Measurements from ENCODE around the gene REV3L.
A peak's percentile ranks its signal among the peaks of the same experiment; 100 is the strongest.
"Not testable (repeated sequence)": the region's sequence is repeated elsewhere in the genome, so short reads cannot be mapped to it uniquely, and the experiment has no call there.

REV3L gene

DNA sequence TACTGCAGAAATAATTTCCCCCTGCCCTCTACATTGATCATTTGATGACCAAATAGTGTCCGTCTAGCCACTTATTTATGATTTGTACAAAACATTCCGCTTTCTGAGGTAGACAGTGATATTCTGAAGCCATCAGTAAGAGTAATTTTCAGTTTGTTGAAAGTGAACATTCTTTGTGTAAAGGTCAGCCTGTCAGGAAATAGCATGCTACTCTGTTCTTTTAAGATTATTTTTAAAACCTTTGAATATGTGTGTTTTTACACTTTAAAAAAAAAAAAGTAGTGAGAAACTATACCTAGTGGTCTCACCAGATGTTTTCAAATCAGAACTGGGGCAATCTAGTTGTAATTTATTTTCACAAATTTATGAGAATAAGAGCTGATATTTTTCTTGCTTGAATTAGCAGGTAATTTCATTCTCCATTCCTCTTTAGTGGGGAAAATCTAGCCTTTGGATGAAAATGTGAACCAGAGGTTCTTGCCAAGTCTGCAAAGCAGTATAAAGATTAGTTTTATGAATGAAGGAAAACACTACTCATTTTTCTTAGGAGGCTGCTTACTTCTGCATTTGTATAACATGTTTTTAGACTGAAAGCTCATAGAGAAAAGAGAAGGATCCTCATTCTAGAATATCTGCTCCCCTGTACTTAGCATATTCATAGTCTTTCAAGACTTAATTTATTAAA, 12.1 kb upstream of the REV3L start:
- no peak for DNase-seq (ENCODE audit: low spot score)

DNA sequence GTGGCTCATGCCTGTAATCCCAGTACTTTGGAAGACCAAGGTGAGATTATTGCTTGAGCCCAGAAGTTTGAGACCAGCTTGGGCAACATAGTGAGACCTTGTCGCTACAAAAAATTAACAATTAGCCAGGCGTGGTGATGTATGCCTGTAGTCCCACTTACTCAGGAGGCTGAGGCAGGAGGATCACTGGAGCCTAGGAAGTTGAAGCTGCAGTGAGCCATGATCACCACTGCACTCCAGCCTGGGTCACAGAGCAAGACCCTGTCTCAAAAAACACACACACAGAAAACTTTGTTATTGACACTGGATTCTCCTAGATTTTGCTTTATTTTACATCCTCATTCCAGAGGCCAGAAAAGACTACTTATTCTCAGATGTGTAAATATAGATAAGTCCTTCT, 9.5 kb upstream of the REV3L start:
- no peak for DNase-seq (ENCODE audit: low spot score)

DNA sequence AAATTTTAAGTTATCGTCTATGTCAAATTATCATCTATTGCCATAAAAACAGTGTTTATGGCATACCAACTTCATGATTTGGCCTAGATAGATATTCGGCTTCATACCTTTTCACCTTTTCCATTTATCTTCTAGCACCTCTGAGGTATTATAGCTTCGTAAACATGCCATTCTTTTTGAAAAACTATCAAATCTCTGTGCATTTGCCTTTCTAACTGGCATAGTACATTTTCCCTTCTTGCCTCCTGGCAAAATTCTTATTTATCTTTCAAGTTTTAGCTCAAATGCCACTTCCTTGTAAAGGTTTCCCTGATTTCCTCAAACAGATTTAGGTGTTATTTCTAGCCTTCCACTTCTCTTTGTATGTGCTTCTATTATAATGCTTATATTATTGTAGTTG, 7.0 kb upstream of the REV3L start:
- DNase-seq (ENCODE audit: low spot score): no peak

DNA sequence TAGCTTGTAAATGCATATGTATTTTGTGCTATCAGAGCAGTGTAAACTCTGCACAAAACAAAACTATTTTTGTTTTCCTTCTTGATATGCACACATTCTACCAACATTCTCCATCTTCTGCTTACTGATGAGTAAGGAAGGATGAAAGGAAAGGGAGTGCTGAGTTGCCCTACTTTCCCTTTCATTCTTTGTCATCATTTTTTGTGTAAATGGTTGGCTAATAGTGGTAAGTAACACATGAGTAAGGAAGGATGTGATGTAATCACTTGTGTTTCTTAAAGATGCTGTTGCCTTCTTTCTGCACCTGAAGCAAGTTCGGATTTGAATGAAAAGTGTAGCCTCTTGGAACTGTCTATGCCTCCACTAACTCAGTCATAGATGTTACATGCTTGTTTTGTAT, 4.6 kb upstream of the REV3L start:
- peak; percentile 66 for DNase-seq (ENCODE audit: low spot score)

DNA sequence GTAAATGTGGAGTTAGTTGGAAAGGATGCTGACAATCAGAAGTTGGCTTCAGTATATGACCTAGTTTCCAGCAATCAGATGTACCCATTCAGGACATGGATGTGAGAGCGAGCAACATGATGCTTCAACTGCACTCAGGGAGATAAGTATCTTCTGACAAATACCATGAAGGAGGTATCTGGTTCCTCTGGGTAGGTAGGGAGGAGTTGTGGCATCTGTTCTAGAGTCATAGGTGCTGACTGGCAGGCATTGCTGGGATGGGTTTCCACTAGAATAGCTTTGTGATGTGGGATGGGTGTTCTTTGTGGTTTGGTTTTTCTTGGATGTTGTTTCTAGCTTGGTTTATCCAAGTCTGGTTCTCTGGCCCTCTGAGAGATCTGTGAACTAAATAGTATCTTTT, 3.9 kb upstream of the REV3L start:
- peak; percentile 17 for DNase-seq (ENCODE audit: low spot score)

DNA sequence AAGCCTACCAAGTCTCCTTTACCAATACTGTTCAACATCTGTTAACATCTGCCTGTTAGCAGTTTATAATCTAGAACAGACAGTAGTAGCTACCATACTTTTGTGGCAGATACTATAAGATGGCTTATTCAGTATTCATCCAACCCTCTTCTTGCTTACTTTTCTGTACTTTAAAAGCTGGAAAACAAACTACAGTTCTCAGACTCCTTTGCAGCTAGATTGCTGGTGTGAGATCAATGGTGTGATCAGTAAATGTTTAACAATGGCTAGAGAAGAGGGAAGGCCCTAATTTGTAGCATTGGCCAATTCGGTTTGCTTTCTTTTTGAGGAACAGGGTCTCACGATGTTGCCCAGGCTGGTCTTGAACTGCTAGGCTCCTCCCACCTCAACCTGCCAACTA, 3.5 kb upstream of the REV3L start:
- DNase-seq (ENCODE audit: low spot score): no peak

DNA sequence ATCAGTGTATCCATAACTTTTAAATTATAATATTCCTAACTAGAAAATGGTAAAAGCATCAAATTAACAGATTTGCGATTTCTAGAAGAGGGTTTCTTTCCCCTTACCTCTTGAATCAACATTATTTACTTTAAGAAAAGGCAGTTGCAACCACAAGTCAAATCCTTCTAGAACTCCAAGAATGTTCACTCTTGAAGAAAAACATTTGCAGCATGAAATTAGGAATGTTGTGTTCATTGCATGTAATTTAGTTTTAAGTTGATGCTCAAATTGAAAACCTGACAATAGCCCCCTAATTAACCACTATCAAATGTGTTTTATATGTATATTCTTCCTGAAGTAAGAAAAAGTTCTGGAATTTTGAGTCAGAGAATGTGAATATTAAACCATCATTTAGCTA, 2.3 kb upstream of the REV3L start:
- no peak for DNase-seq (ENCODE audit: low spot score)

DNA sequence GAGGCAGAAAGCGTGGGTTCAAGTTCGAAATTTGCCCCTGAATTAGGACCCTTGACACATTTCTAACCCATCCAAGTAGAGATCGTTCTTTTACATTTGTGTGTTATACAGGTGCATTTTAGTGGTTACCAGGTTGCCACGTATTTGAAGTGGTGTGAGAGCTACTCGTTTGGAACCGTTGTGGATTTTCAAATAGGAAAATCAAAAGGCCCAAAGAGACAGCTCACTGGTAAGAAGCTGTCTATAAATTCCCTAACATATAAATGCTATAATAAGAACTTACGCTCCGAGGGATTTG, 1.6 kb upstream of the REV3L start:
- DNase-seq (ENCODE audit: low spot score): peak; percentile 6

DNA sequence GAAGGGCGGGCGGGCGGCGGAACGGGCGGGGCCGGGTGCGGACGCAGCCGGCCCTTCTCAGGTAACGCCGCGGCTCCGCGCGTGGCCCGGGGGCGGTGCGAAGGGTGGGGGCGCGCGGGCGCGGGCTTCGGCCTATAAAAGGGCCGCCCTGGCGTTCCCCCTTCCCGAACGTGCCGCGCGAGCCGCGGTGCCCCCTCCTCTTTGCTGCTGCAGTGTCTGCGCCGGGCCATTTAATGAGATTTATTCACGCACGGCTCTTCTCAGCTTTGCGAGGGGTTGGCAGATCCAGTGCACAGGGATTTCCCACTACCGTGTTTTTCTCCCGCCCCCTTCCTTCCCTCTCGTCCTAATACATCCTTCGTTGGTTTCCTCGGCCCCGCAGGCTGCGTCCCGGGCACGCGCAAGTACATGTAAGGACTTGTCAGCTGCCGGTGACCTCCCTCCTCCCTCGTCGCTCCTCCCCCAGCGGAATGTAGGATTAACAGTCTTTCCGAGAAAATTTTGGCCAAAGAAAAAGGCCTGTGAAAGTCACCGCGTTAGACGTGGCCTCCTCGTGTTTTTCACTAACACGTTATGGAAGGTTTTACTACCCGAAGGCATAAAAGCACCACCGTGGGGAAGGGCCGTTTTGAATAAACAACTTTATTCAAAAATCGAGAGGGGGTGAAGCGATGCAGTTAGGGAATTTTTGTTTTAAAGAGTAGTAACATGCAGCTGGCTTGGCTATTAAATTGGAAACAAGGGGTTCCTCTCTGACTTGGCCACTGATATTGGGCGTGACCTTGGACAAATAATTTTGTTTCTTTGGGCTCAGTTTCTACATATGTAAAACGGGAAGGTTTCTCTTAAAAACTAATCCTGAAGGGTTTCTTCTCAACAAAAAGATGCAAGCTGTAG, 966 bp upstream of the REV3L start:
- peak; percentile 75 for DNase-seq (ENCODE audit: low spot score)

DNA sequence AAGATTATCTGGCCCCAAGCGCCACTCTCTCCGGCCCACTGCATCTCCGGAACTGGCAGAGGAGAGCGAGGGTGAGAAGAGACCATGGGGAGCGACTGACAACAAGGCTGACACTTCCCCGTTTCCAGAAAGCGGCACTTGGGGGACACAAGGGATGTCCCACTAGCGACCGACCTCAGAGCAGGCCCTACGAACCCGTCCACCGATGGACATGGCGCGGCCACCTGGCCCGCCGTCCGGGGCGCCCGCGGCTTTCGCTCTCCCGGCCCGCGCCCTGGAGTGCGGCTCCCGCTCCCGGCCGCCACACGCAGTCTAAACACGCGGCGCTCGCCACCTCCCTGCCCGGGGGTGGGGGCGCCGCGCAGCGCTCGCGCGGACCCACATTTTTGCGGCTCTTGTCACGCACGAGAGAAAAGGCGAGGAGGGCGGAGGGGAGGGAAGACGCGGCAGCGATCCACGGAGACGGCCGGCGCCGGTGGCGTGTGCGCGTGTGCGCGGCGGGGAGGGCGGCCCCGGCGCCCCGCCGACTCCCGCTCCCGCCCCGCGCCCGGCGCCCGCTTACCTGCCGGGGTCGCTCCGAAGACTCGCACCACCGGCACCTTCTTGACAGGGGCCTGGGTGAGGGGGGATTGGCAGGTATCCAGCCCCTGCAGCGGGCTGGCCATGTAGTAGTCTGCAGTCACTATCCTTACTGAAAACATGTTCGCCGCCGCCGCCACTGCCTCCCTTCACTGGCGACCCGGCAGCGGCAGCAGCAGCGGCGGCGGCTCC, 645 bp downstream of the REV3L start:
- peak; percentile 46 for DNase-seq (ENCODE audit: low spot score)

DNA sequence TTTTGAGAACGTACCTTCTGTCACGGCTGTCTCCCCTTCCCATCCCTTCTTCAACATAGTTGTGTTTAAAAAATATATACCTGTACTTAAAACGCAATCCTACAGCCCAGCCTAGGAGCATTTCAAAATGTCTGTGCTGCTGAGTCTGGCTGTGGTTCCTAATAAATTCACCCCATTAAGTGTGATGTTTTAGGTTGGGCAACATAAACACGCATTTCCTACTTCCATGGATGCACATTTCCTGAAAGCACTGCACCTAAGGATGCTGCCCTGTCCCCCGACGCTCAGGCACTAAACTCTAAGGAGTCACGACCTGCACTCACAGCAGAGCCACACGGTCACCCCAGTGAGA, 1.2 kb downstream of the REV3L start:
- DNase-seq (ENCODE audit: low spot score): no peak

DNA sequence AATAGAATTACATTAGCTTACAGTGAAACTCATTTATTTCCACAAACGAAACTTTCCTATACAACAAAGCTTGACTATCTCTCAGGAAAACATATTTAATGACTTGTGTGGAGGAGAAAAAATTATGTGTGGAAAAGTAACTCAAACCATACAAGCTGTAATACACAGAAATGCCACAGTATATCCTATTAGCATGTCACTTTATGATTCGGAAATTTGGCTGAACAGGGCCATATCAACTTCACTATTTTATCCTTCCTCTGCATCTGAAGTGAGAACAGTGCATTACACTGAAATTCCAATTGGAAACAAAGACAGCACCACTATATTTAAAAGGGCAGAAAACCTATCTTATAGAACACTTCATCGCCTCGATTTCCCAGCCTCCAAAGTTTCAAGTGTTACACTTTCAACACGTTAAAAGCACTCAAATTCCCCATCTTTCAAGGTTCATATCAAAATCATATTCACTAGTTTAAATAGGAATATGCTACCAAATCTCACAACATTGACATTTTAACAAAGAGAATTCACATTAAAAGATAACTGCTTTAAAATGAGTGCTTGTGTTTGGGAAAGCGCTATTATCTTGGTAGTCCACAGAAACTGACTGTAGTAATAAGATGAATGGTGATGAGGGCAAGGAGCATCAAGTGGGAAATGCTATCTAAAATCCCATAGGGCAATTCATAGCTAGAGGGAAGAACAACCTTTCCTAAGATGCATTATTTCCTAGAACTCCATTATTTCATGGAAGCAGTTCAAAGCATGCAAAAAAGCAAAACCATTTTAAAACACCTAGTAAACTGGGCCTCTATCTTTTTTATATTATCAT, 1.8 kb downstream of the REV3L start:
- DNase-seq (ENCODE audit: low spot score): no peak

DNA sequence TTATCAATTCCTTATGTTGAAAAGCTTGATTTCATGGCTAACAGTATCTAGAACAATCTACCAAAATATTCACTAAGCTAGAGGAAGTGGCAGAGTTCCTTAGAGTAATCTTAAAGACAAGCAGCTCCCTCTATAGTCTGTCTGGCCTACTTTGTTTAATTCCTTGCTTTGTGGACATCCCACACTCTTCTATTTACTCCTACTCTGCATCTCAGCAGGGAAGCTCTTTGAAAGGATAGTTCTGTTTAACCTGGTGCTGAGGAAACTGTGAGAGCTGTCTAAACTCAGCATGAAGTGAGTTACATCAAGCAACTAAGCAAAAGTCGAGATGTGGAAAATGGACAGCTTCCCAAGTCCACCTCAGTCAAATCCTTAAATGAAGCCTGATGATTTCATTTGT, 4.3 kb downstream of the REV3L start:
- peak; percentile 56 for DNase-seq (ENCODE audit: low spot score)

DNA sequence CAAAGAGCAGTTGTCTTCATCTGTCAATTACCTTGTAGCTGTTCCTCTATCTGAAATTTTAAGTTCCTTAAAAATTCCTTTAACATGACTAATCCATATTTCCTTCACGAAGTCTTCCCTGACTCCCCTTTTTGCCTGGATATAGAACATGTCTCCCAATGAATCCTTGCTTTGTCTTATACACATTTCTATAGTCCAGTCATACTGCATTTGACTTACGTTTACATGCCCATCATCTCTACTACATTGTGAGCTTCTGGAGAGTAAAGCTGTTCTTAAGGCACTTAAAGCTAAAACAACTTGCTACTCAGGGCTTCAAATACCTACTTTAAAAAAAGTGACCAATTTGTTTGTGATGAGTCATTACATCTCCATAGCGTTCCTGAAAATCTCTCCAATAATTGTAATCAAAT, 4.9 kb downstream of the REV3L start:
- DNase-seq (ENCODE audit: low spot score): no peak

DNA sequence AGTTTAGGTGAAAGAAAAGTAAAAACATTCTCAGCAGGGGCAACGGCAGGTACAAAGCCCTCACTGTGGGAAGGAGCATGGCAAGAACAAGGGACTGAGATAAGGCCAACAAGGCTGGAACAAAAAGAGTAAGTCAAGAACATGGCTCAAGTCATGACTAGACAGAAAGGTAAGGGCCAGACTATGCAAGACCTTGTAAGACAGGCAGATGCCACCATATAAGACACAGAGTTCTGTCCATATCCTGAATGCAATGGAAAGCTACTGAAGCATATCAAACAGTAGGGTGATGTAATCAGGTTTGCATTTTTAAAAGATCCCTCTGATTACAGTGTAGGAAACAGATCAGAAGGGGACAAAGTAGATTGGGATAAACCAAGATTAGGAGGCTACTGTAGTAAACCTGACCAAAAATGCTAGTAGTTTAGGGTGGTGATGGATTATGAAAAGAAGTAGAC, 5.5 kb downstream of the REV3L start:
- DNase-seq (ENCODE audit: low spot score): no peak

DNA sequence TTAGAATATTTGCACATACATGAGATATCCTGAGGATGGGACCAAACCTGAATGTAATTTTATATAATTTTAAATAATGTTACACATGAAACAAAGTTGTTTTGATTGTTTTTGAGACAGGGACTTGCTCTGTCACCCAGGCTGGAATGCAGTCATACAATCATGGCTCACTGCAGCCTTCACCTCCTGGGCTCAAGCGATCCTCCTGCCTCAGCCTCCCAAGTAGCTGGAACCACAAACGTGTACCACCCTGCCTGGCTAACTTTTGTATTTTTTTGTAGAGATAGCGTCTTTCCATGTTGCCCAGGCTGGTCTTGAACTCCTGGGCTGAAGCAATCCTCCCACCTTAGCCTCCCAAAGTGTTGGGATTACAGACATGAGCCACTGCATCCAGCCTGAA, 7.0 kb downstream of the REV3L start:
- not testable (repeated sequence) for DNase-seq (ENCODE audit: low spot score)

DNA sequence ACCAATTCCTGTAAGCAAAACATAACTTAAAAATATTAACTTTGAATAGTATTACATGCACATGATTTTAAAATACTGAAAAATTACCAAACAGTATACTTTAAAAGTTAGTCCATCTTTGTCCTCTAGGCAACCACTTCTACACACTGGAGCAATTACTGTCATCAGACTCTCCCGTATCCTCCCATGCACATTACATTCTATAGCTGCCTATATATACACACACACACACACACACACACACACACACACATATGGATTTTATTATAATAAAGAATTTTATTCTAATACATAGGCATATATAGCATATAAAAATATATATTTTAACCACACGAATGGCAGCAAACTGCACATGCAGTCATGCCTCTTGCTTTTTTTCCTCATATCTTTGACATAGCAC, 8.2 kb downstream of the REV3L start:
- no peak for DNase-seq (ENCODE audit: low spot score)

DNA sequence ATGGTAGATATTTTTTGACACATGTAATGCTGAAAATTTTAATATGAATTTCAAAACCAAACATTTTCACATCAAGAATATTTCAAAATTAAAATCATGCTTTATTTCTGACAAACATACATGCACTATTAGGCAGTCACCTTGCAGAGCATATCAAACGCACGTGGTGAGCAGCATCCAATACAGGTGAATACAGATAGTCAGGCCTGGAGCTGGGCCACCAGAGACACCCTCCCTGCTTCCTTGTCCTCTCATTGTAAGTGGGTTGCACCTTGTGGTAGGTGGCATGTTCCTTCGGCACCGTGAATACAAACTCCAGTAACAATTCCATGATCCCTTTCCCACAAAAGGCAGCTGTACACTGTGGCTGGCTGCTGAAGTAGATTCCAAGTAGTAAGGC, 8.9 kb downstream of the REV3L start:
- DNase-seq (ENCODE audit: low spot score): no peak

DNA sequence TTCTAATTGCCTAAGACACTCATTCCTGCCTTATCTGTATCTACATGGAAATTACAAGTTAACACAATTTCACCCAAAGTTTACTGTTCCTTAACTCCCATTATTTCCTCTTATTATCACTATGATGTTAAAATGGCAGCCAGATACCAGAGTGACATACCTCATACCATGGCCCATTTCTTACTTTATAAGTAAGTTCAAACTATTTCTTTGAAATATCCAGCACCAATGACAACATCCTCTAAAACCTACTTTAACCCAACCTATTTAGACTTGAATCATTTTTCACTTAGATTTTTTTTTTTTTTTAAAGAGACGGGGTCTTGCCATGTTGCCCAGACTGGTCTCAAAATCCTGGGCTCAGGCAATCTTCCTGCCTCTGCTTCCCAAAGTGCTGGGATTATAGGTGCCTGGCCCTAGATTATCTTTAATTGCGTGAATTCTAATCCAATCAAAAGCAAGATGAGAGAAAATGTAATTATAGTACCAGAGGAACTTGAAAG, 10.0 kb downstream of the REV3L start:
- DNase-seq (ENCODE audit: low spot score): no peak

DNA sequence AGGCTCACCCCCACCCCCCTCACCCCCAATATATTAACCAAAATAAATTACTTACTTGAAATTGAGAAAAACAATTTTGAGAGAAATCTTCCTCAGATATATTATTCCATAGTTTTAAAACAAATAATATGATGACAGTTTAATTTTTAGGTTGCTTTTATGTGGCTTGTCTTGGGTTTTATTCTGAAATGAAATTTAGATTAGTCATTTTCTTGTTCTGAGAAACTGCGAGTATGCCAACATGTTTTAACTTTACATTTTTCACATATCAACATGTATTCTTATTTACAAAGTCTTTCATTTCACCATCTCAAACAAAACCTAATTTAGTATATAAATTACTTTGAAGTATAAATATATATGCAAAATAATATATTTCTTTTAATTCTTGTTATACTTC, 11.1 kb downstream of the REV3L start:
- DNase-seq (ENCODE audit: low spot score): no peak

DNA sequence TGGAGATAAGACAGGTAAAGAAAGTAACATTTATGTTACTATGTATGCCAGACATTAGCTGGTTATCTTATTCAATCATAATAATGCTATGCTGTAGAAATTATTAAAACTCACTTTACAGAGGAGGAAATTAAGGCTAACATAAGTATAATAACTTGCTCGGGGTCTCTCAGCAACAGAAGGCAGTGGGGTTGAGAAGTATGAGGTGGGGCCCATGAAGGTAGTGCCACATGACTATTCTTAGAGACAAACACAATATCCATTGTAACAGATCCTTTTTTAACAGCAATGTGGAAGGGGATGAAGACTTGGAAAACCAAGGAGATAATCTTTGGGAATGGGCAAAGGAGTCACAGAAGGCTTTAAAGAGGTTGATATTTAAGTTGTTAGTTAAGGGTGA, 11.5 kb downstream of the REV3L start:
- DNase-seq (ENCODE audit: low spot score): no peak

DNA sequence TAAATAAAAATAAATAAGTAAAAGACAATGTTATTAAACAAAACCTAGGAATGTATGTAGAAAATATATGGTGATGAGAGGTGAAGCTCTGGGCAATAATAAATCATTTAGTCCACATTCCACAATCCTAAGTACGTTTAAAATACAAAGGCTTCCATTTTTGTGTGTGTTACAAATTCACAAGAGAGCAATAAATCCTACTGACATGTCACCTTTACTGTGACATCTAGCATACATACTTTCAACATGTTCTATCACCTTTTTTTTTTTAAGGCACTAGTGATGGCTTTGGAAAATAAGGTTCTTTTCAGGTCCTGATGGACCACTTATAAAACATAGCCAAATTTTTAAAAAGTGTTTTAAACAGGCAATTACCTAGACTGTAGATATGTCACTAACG, 12.0 kb downstream of the REV3L start:
- no peak for DNase-seq (ENCODE audit: low spot score)

All from CD4-positive, alpha-beta T cell treated with Interleukin-15 for 4 hours (primary cell).